Fibroblast of lung (primary cell): Measurements from ENCODE around the gene RIT1. TPM values are rescaled to one million over a fixed set of nuclear protein-coding genes. Genes with fewer than 3 reads are reported as not detected.
A peak's percentile ranks its signal among the peaks of the same experiment; 100 is the strongest.

Experiments
- DNase-seq, 2 donors: peaks; one replicate each; pipeline versions ENCODE4 v3.0.0 to v3.0.0-alpha.2; 2010; ENCODE audit warnings: low read depth in 2 of 2
- H2AFZ ChIP-seq: 2 replicates; pipeline ENCODE4 v1.5.1; 2012; ENCODE audit warnings: low read length, control low read depth, inconsistent platforms
- H3K27ac ChIP-seq: 2 replicates; pipeline ENCODE4 v1.5.1; 2011; ENCODE audit warnings: low read length, control low read depth; ENCODE audit not compliant: insufficient read depth
- H3K27me3 ChIP-seq: 2 replicates; pipeline ENCODE4 v1.5.1; 2011; ENCODE audit warnings: mild to moderate bottlenecking, low read length; ENCODE audit not compliant: control insufficient read depth, insufficient read depth
- H3K36me3 ChIP-seq: 2 replicates; pipeline ENCODE4 v1.5.1; 2011; ENCODE audit warnings: low read length; ENCODE audit not compliant: control insufficient read depth, insufficient read depth
- H3K4me1 ChIP-seq: 2 replicates; pipeline ENCODE4 v1.5.1; 2011; ENCODE audit warnings: low read length; ENCODE audit not compliant: control insufficient read depth, insufficient read depth; ENCODE audit errors: extremely low read depth
- H3K4me2 ChIP-seq: 2 replicates; pipeline ENCODE4 v1.5.1; 2011; ENCODE audit warnings: low read length, control low read depth; ENCODE audit not compliant: insufficient read depth; ENCODE audit errors: extremely low read depth
- H3K4me3 ChIP-seq, 4 experiments: fragments of 200-600 bp in 1 of 4; sonication (generic) in 1 of 4; replicated peaks in 1 of 4; 2 replicates each; pipeline ENCODE4 v1.5.1; 2011 to 2016; ENCODE audit warnings: low read length in 4 of 4, low read depth in 3 of 4, mild to moderate bottlenecking in 3 of 4, control low read depth in 2 of 4, inconsistent platforms in 1 of 4, mixed read lengths in 1 of 4; ENCODE audit not compliant: insufficient read depth in 1 of 4; ENCODE audit errors: control extremely low read depth in 1 of 4
- H3K79me2 ChIP-seq: 2 replicates; pipeline ENCODE4 v1.5.1; 2012; ENCODE audit warnings: mild to moderate bottlenecking, low read length, inconsistent platforms; ENCODE audit not compliant: control insufficient read depth, insufficient read depth
- H3K9ac ChIP-seq: 2 replicates; pipeline ENCODE4 v1.5.1; 2011; ENCODE audit warnings: mild to moderate bottlenecking, low read length, control low read depth; ENCODE audit not compliant: insufficient read depth
- H3K9me3 ChIP-seq: 2 replicates; pipeline ENCODE4 v1.5.1; 2012; ENCODE audit warnings: low read depth, low read length; ENCODE audit not compliant: control insufficient read depth, insufficient read depth
- H4K20me1 ChIP-seq: 2 replicates; pipeline ENCODE4 v1.5.1; 2011; ENCODE audit warnings: low read length; ENCODE audit not compliant: control insufficient read depth, insufficient read depth; ENCODE audit errors: extremely low read depth
- CTCF ChIP-seq, 2 donors: IDR thresholded peaks in 1 of 2; conservative IDR thresholded peaks in 1 of 2; 1 replicate in 1 of 2; 2 replicates in 1 of 2; pipeline ENCODE4 v1.5.1; 2011 to 2012; ENCODE audit warnings: low read length in 2 of 2, control low read depth in 1 of 2, inconsistent platforms in 1 of 2, low read depth in 1 of 2, mild to moderate bottlenecking in 1 of 2
- EZH2 ChIP-seq: IDR thresholded peaks from 2 replicates; pipeline ENCODE4 v1.5.1; 2012; ENCODE audit warnings: low read length, control low read depth, mild to moderate bottlenecking; ENCODE audit errors: missing control alignments
- polyA plus RNA-seq, 2 donors: library from polyadenylated mRNA; depleted of rRNA in 1 of 2; stranded (reverse) in 1 of 2; unstranded in 1 of 2; fragments of >200 nt; gene quantifications; 2 replicates each; pipeline ENCODE4 v1.2.1, GENCODE V29; 2011 to 2012; ENCODE audit warnings: missing spikeins in 1 of 2
- total RNA-seq: library from RNA; depleted of rRNA; stranded (reverse); fragments of >200 nt; gene quantifications from 2 replicates; pipeline ENCODE4 v1.2.1, GENCODE V29; 2014

RIT1 gene
- total and polyA plus RNA-seq, 2 donors (not counting 1 experiment from before 2014, with no cell fraction given): 33.4 to 56.8 TPM

DNA sequence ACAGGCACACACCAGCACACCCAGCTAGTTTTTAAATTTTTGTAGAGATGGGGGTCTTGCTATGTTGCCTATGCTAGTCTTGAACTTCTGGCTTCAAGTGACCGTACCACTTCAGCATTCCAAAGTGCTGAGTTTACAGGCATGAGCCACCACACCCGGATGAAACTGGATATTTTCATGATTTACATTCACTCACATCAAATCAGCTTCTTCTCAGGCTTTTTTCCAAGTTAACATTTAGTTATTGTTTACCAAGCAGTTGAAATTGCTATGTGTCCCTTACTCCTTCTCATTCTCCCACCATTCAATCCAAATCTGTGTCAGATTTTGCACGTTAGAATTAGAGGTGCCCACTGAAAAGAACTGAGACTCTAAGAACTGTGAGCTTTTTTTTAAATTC lies 18.4 kb downstream of the RIT1 start:
- DNase-seq: peak; percentile 84 to 86
- TF ChIP-seq EZH2 (no peak), CTCF (conservative IDR thresholded peaks at IDR 0.05 in 1 of 2, IDR thresholded peaks at IDR 0.05 in 1 of 2; ENCODE audit: low read depth in 1 of 2, low read length in 2 of 2) (no peak)
- Histone ChIP-seq H3K9me3 (no peaks in the 10 kb centered on the region), H3K4me2 (peak overlapping the region; percentile 26), H3K9ac (no peak overlapping the region), H3K36me3 (no peaks in the 10 kb centered on the region), H3K27me3 (no peaks in the 10 kb centered on the region), H3K27ac (peak overlapping the region; percentile 85), H3K4me3 (no peak overlapping the region), H4K20me1 (no peaks in the 10 kb centered on the region), H3K4me1 (peaks cover 19% of the 10 kb centered on the region), H2AFZ (no peak overlapping the region), H3K79me2 (no peaks in the 10 kb centered on the region)

DNA sequence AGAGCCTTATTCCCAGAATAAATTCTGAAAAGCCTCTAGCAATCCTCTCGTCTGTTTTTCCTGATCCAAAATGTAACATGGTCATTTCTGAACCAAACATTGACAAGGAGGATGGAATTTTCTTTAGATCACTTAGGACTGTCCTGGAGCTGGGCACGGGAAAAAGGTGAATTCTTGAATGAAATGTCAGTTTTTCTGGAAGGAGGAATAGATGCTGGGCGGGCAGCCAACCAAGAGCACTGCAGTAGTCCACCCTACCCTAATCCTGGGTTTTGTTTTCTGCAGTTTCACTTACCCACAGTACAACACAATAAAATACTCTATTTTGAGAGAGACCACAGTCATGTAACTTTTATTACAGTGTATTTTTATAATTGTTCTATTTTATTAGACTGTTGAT lies 20.9 kb downstream of the RIT1 start:
- Histone ChIP-seq H2AFZ (no peak overlapping the region), H3K4me2 (no peak overlapping the region), H3K79me2 (no peaks in the 10 kb centered on the region), H3K27me3 (no peaks in the 10 kb centered on the region), H3K9ac (no peak overlapping the region), H3K36me3 (no peaks in the 10 kb centered on the region), H3K4me3 (no peak overlapping the region), H4K20me1 (no peaks in the 10 kb centered on the region), H3K9me3 (no peaks in the 10 kb centered on the region), H3K27ac (no peak overlapping the region), H3K4me1 (peaks cover 19% of the 10 kb centered on the region)
- no peak for TF ChIP-seq EZH2
- TF ChIP-seq CTCF (conservative IDR thresholded peaks at IDR 0.05 in 1 of 2, IDR thresholded peaks at IDR 0.05 in 1 of 2; ENCODE audit: low read depth in 1 of 2, low read length in 2 of 2): no peak
- DNase-seq: no peak

DNA sequence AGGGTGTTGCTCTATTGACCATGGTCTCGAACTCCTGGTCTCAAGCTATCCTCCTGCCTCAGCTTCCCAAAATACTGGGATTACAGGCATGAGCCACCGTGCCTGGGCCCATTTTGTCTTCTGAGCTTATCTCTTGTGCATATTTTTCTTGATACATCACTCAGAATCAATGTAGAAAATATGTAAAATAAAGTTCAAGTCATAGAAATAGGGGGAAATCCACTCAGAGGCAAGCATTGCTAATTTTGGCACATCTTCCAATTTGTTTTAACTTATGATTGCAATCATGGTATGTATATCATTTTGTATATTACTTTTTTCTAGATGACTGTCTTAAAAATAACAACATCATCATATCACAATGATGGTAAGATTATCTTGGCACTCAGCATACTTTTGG lies 21.6 kb downstream of the RIT1 start:
- H3K4me1 ChIP-seq: peaks cover 19% of the 10 kb centered on the region
- no peaks in the 10 kb centered on the region for H4K20me1 ChIP-seq
- H3K27me3 ChIP-seq: no peaks in the 10 kb centered on the region
- no peak overlapping the region for H3K4me2 ChIP-seq
- DNase-seq: peak in 1 of 2 donors; percentile 59
- H3K36me3 ChIP-seq: no peaks in the 10 kb centered on the region
- H2AFZ ChIP-seq: no peak overlapping the region
- H3K9ac ChIP-seq: no peak overlapping the region
- no peak for TF ChIP-seq CTCF (conservative IDR thresholded peaks at IDR 0.05 in 1 of 2, IDR thresholded peaks at IDR 0.05 in 1 of 2; ENCODE audit: low read depth in 1 of 2, low read length in 2 of 2)
- TF ChIP-seq EZH2: no peak
- no peaks in the 10 kb centered on the region for H3K9me3 ChIP-seq
- H3K4me3 ChIP-seq: no peak overlapping the region
- no peak overlapping the region for H3K27ac ChIP-seq
- H3K79me2 ChIP-seq: no peaks in the 10 kb centered on the region
